ENCODE results near the gene CAMTA1. TPM values are rescaled to one million over a fixed set of nuclear protein-coding genes. Genes with fewer than 3 reads are reported as not detected.

CAMTA1 gene
- polyA plus RNA-seq, 1 donor (not counting 4 experiments of a cell fraction or from before 2014, with no cell fraction given) = 51.4 TPM

DNA sequence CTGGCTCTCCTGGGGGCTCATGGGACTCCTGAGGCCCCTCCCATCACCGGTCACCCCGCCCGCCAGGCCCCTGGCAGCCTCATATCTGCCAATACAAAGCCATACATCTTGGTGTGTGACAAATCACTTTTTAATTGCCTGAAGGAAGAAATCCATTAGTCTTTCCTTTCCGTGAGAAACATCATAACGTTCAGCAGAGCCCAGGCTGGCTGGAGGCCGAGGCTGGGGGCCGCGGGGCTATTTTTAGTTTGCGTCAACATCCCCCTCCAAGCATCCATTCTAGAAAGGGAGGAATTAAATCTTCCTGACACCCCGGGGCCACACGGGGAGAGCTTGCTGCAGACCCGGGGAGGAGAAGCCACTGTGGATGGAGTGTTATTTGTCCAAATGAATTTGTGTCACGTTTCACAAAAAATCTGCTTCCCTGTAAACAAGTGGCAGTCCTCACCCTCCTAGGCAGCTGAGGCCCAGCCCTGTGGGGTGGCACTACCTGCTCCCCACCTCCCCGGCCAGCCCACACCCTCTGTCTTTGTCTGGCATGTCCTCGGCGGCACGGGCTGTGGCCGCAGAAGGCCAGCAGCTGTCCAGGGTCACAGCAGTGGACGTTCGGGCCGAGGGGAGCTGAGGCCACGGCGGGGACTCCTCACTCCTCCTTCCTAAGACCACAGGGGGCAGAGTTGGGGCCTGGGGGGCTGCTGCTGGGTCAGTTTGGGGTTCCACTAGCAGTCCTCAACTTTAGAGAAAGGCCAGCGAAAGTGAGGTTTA lies 749.0 kb downstream of the CAMTA1 start:
- Histone ChIP-seq H3K27ac (ENCODE audit: control insufficient read depth, insufficient read depth, low read length) (no peak overlapping the region), H3K36me3 (ENCODE audit: control insufficient read depth in 2 of 2, extremely low read depth in 1 of 2, insufficient read depth in 2 of 2, low read length in 2 of 2) (no peaks in the 10 kb centered on the region), H3K27me3 (ENCODE audit: control insufficient read depth, extremely low read depth, insufficient read depth, low read length) (peaks cover 19% of the 10 kb centered on the region), H3K9ac (ENCODE audit: control insufficient read depth, extremely low read depth, insufficient read depth, low read length) (no peak overlapping the region), H3K9me1 (ENCODE audit: control insufficient read depth, extremely low read depth, insufficient read depth, low read length) (no peaks in the 10 kb centered on the region), H3K9me3 (ENCODE audit: control insufficient read depth, low read depth, low read length) (no peaks in the 10 kb centered on the region), H3K4me3 (ENCODE audit: control insufficient read depth in 2 of 3, extremely low read depth in 1 of 3, insufficient read depth in 2 of 3, low read depth in 1 of 3, low read length in 3 of 3) (no peak overlapping the region), H3K4me1 (ENCODE audit: control insufficient read depth, extremely low read depth, insufficient read depth, low read length) (peaks cover under 1% of the 10 kb centered on the region), H2AFZ (ENCODE audit: control insufficient read depth, low read length) (no peak overlapping the region), H3K79me2 (ENCODE audit: control insufficient read depth, insufficient read depth, low read length) (no peaks in the 10 kb centered on the region), H3K4me2 (ENCODE audit: control insufficient read depth, extremely low read depth, insufficient read depth, low read depth, low read length) (no peak overlapping the region), H4K20me1 (ENCODE audit: control insufficient read depth, extremely low read depth, insufficient read depth, low read length) (no peaks in the 10 kb centered on the region)
- dilution Hi-C loops (cut with MboI; ENCODE audit: extremely low pct_ligation_motif_present, low sequenced_read_pairs) = no loop called here
- DNase-seq (ENCODE audit: low read depth, low spot score) (no peak), FAIRE-seq (no peak)
- TF ChIP-seq EZH2 (IDR thresholded peaks at IDR 0.05; ENCODE audit: low read length) = no peak

GRCh38 chr1:7535016-7535415 lies 749.8 kb downstream of the CAMTA1 start:
- H3K9me3 ChIP-seq (ENCODE audit: control insufficient read depth, low read depth, low read length) = no peaks in the 10 kb centered on the region
- DNase-seq (ENCODE audit: low read depth, low spot score) = no peak
- H3K9me1 ChIP-seq (ENCODE audit: control insufficient read depth, extremely low read depth, insufficient read depth, low read length) = no peaks in the 10 kb centered on the region
- no peak for TF ChIP-seq EZH2 (IDR thresholded peaks at IDR 0.05; ENCODE audit: low read length)
- TF ChIP-seq CTCF (optimal IDR thresholded peaks at IDR 0.05 in 1 of 3, IDR thresholded peaks at IDR 0.05 in 1 of 3, conservative IDR thresholded peaks at IDR 0.05 in 1 of 3; ENCODE audit: extremely low read depth in 1 of 3, insufficient read depth in 2 of 3, low read length in 3 of 3) = no peak
- peaks cover 3% of the 10 kb centered on the region for H3K4me1 ChIP-seq (ENCODE audit: control insufficient read depth, extremely low read depth, insufficient read depth, low read length)
- H3K79me2 ChIP-seq (ENCODE audit: control insufficient read depth, insufficient read depth, low read length) = no peaks in the 10 kb centered on the region
- dilution Hi-C loops (cut with MboI; ENCODE audit: extremely low pct_ligation_motif_present, low sequenced_read_pairs) = no loop called here
- no peaks in the 10 kb centered on the region for H4K20me1 ChIP-seq (ENCODE audit: control insufficient read depth, extremely low read depth, insufficient read depth, low read length)
- H3K27ac ChIP-seq (ENCODE audit: control insufficient read depth, insufficient read depth, low read length) = no peak overlapping the region
- no peak for FAIRE-seq
- H2AFZ ChIP-seq (ENCODE audit: control insufficient read depth, low read length) = no peak overlapping the region
- H3K9ac ChIP-seq (ENCODE audit: control insufficient read depth, extremely low read depth, insufficient read depth, low read length) = no peak overlapping the region
- H3K36me3 ChIP-seq (ENCODE audit: control insufficient read depth in 2 of 2, extremely low read depth in 1 of 2, insufficient read depth in 2 of 2, low read length in 2 of 2) = no peaks in the 10 kb centered on the region
- no peak overlapping the region for H3K4me2 ChIP-seq (ENCODE audit: control insufficient read depth, extremely low read depth, insufficient read depth, low read depth, low read length)
- H3K4me3 ChIP-seq (ENCODE audit: control insufficient read depth in 2 of 3, extremely low read depth in 1 of 3, insufficient read depth in 2 of 3, low read depth in 1 of 3, low read length in 3 of 3) = no peak overlapping the region
- H3K27me3 ChIP-seq (ENCODE audit: control insufficient read depth, extremely low read depth, insufficient read depth, low read length) = peaks cover 19% of the 10 kb centered on the region

Measured in keratinocyte (primary cell).